ENCODE results near the gene TNFRSF4.

DNA sequence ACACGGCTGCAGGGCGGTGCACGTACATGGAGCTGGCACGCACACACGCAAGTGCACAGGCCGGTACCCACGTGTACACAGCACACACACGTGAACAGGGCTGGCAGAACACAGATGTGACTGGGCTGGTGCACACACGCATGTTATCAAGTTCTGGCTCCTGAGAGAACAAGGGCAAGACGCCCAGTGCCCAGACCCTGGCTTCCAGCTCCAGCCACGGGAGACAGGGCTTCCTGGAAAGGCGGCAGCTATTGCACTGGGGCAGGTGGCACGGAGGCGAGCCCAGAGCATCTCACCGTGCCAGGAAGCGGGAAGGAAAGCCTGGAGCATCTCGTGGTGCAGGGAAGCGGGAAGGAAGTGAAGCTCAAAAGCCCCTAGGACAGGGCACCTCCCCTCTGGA lies 12.0 kb upstream of the TNFRSF4 start:
- TF ChIP-seq, protein P1, sequence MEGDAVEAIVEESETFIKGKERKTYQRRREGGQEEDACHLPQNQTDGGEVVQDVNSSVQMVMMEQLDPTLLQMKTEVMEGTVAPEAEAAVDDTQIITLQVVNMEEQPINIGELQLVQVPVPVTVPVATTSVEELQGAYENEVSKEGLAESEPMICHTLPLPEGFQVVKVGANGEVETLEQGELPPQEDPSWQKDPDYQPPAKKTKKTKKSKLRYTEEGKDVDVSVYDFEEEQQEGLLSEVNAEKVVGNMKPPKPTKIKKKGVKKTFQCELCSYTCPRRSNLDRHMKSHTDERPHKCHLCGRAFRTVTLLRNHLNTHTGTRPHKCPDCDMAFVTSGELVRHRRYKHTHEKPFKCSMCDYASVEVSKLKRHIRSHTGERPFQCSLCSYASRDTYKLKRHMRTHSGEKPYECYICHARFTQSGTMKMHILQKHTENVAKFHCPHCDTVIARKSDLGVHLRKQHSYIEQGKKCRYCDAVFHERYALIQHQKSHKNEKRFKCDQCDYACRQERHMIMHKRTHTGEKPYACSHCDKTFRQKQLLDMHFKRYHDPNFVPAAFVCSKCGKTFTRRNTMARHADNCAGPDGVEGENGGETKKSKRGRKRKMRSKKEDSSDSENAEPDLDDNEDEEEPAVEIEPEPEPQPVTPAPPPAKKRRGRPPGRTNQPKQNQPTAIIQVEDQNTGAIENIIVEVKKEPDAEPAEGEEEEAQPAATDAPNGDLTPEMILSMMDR (IDR thresholded peaks at IDR 0.05), result no peak
- no peak for TF ChIP-seq POLR2A (IDR thresholded peaks at IDR 0.05)

Measured in sigmoid colon (tissue), 3 donors.